Stimulated activated CD4-positive, alpha-beta T cell treated with anti-CD3 and anti-CD28 coated beads, Interleukin-15, amount 100 ng/mL, for 48 hours (primary cell): Measurements from ENCODE around the gene EFEMP1.
"Not testable (repeated sequence)": the region's sequence is repeated elsewhere in the genome, so short reads cannot be mapped to it uniquely, and the experiment has no call there.

Experiments
- DNase-seq, 2 donors: peaks; one replicate each; pipeline ENCODE4 v3.0.0-alpha.2; 2020; ENCODE audit warnings: low read depth in 2 of 2

The EFEMP1 gene

GRCh38 chr2:55831671-55832410, 91.7 kb downstream of the EFEMP1 start:
- not testable (repeated sequence) for DNase-seq

- DNase-seq, result no peak
Measured at GRCh38 chr2:55827855-55828254, 95.7 kb downstream of the EFEMP1 start.

GRCh38 chr2:55827428-55827827, 96.2 kb downstream of the EFEMP1 start:
- not testable (repeated sequence) for DNase-seq

- no peak for DNase-seq
Measured at GRCh38 chr2:55826246-55826645, 97.3 kb downstream of the EFEMP1 start.

- no peak for DNase-seq
Measured at GRCh38 chr2:55824551-55825096, 99.0 kb downstream of the EFEMP1 start.
